Loucy (cell line): ENCODE data around the gene ENTPD6.
"Not testable (repeated sequence)": the region's sequence is repeated elsewhere in the genome, so short reads cannot be mapped to it uniquely, and the experiment has no call there.

Experiments
- H2AFZ ChIP-seq: fragments of 200-600 bp; sonication (generic); 2 replicates; pipeline ENCODE4 v1.6.0; 2016; ENCODE audit warnings: antibody characterized with exemption, mild to moderate bottlenecking, low read length, moderate library complexity
- H3F3A ChIP-seq: fragments of 200-600 bp; 2 replicates; pipeline ENCODE4 v1.6.0; 2016; ENCODE audit warnings: antibody characterized with exemption, low read depth, mild to moderate bottlenecking
- H3K27me3 ChIP-seq: fragments of 200-600 bp; sonication (generic); 2 replicates; pipeline ENCODE4 v1.6.1; 2014; ENCODE audit warnings: low read length, mild to moderate bottlenecking; ENCODE audit not compliant: insufficient read depth, poor library complexity, severe bottlenecking
- H3K36me3 ChIP-seq: fragments of 200-600 bp; sonication (generic); 2 replicates; pipeline ENCODE4 v1.6.1; 2016; ENCODE audit warnings: low read length; ENCODE audit not compliant: insufficient read depth
- H3K4me1 ChIP-seq: fragments of 200-600 bp; sonication (generic); 2 replicates; pipeline ENCODE4 v1.5.1; 2014; ENCODE audit warnings: low read length, mild to moderate bottlenecking; ENCODE audit not compliant: insufficient read depth, poor library complexity, severe bottlenecking
- H3K4me2 ChIP-seq: fragments of 200-600 bp; sonication (generic); 2 replicates; pipeline ENCODE4 v1.6.0; 2014; ENCODE audit warnings: antibody characterized with exemption, low read length, low read depth, mild to moderate bottlenecking; ENCODE audit not compliant: poor library complexity, severe bottlenecking
- H3K4me3 ChIP-seq: fragments of 200-600 bp; sonication (generic); 2 replicates; pipeline ENCODE4 v1.5.1; 2014; ENCODE audit warnings: low read length, mild to moderate bottlenecking, mixed read lengths; ENCODE audit not compliant: poor library complexity, severe bottlenecking
- H3K79me2 ChIP-seq: fragments of 200-600 bp; sonication (generic); 2 replicates; pipeline ENCODE4 v1.6.1; 2014; ENCODE audit warnings: low read length; ENCODE audit not compliant: insufficient read depth
- H3K9ac ChIP-seq: fragments of 200-600 bp; sonication (generic); 2 replicates; pipeline ENCODE4 v1.6.0; 2014; ENCODE audit warnings: mild to moderate bottlenecking, low read depth, low read length, moderate library complexity; ENCODE audit not compliant: poor library complexity, severe bottlenecking
- H3K9me2 ChIP-seq: fragments of 200-600 bp; sonication (generic); replicated peaks from 2 replicates; pipeline ENCODE4 v1.6.1; 2016; ENCODE audit warnings: low read depth, low read length, mixed read lengths
- H3K9me3 ChIP-seq: fragments of 200-600 bp; sonication (generic); 2 replicates; pipeline ENCODE4 v1.6.1; 2014; ENCODE audit warnings: mild to moderate bottlenecking, antibody characterized with exemption, low read length, low read depth; ENCODE audit not compliant: insufficient read depth
- H4K20me1 ChIP-seq: fragments of 200-600 bp; sonication (generic); 2 replicates; pipeline ENCODE4 v1.6.0; 2014; ENCODE audit warnings: antibody characterized with exemption, low read length, mild to moderate bottlenecking; ENCODE audit not compliant: insufficient read depth, poor library complexity, severe bottlenecking
- EZH2phosphoT487 ChIP-seq: fragments of 200-600 bp; IDR thresholded peaks from 2 replicates; pipeline ENCODE4 v1.6.1; 2018; ENCODE audit warnings: antibody characterized with exemption, mild to moderate bottlenecking, moderate library complexity, borderline replicate concordance
- TF ChIP-seq, protein P1 (sequence below): fragments of 200-600 bp; sonication (generic); conservative IDR thresholded peaks from 2 replicates; pipeline ENCODE4 v1.5.1; 2014; ENCODE audit warnings: mild to moderate bottlenecking, antibody characterized with exemption, low read length

The ENTPD6 gene

DNA sequence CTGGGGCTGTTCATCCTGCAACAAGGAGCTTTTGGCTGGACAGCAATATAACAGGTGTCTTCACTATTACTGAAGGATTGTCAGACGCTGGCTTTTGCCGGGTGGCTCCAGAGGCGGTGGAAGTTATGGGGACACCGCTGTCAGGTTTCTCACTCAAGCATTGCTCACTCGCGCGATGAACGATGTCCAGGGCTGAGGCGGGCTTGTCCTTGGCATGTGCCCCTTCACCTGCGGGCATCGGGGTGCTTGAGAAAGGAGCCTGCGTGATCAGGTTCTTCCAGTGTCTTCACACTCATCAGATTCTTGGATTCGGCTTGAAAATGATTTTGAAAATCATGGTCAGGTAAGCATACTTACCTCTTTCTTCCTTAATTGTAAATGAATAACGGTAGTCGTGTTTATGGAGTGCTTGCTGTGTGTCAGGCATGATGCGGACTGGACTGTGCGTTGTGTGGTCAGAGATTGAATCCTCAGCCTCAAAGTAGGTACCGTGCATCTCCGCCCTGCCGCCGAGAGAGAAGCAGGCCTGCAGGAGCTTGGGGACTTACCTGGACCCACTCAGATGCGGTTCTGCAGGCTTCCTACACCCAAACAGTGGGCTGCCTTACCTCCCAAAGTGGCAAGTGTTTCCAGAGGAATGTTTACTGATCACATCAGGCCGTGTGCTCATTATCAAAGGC lies 34.1 kb downstream of the ENTPD6 start:
- no peaks in the 10 kb centered on the region for H3K4me1 ChIP-seq
- H3K9me2 ChIP-seq, result no peaks in the 10 kb centered on the region
- H3K9me3 ChIP-seq, result no peaks in the 10 kb centered on the region
- TF ChIP-seq, protein P1, sequence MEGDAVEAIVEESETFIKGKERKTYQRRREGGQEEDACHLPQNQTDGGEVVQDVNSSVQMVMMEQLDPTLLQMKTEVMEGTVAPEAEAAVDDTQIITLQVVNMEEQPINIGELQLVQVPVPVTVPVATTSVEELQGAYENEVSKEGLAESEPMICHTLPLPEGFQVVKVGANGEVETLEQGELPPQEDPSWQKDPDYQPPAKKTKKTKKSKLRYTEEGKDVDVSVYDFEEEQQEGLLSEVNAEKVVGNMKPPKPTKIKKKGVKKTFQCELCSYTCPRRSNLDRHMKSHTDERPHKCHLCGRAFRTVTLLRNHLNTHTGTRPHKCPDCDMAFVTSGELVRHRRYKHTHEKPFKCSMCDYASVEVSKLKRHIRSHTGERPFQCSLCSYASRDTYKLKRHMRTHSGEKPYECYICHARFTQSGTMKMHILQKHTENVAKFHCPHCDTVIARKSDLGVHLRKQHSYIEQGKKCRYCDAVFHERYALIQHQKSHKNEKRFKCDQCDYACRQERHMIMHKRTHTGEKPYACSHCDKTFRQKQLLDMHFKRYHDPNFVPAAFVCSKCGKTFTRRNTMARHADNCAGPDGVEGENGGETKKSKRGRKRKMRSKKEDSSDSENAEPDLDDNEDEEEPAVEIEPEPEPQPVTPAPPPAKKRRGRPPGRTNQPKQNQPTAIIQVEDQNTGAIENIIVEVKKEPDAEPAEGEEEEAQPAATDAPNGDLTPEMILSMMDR, result no peak
- TF ChIP-seq EZH2phosphoT487, result no peak
- H3F3A ChIP-seq, result no peaks in the 10 kb centered on the region
- H4K20me1 ChIP-seq, result no peaks in the 10 kb centered on the region
- H3K79me2 ChIP-seq, result no peaks in the 10 kb centered on the region
- H2AFZ ChIP-seq, result no peak overlapping the region
- H3K36me3 ChIP-seq, result no peaks in the 10 kb centered on the region
- no peak overlapping the region for H3K4me3 ChIP-seq
- H3K27me3 ChIP-seq, result no peaks in the 10 kb centered on the region
- no peak overlapping the region for H3K4me2 ChIP-seq
- H3K9ac ChIP-seq, result no peak overlapping the region

DNA sequence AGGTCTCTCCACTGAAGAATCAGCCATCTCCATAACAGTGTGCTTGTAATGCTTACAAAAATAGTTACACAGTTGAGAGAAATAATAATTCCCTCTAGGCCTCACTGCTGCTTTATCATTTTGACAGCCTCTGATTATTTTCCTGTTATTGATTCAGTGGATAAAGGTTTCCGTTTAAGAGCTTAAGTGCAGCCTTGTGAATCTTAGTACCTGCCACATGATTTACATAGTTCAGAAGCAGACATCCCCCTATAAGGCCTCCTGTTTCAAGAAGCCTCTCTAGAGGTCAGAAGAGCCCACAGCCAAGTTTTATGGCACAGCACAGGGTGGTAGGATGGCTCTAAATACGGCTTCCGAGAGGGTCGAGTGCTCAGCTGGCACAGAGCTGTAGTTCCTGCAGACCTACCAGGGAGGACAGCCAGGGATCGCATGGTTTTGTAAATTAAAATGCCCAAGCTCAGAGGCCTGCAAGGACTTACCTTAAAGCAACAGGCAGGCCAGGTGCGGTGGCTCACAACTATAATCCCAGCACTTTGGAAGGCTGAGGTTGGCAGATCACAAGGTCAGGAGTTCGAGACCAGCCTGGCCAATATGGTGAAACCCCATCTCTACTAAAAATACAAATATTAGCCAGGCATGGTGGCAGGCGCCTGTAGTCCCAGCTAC lies 34.8 kb downstream of the ENTPD6 start:
- Histone ChIP-seq H3K4me1 (no peaks in the 10 kb centered on the region), H3K36me3 (no peaks in the 10 kb centered on the region), H3K9me2 (no peaks in the 10 kb centered on the region), H3K4me2 (no peak overlapping the region), H4K20me1 (no peaks in the 10 kb centered on the region), H3K9ac (no peak overlapping the region), H3K9me3 (no peaks in the 10 kb centered on the region), H3K79me2 (no peaks in the 10 kb centered on the region), H3K27me3 (no peaks in the 10 kb centered on the region), H3F3A (no peaks in the 10 kb centered on the region), H2AFZ (no peak overlapping the region), H3K4me3 (no peak overlapping the region)
- no peak for TF ChIP-seq EZH2phosphoT487
- TF ChIP-seq, protein P1, result no peak

DNA sequence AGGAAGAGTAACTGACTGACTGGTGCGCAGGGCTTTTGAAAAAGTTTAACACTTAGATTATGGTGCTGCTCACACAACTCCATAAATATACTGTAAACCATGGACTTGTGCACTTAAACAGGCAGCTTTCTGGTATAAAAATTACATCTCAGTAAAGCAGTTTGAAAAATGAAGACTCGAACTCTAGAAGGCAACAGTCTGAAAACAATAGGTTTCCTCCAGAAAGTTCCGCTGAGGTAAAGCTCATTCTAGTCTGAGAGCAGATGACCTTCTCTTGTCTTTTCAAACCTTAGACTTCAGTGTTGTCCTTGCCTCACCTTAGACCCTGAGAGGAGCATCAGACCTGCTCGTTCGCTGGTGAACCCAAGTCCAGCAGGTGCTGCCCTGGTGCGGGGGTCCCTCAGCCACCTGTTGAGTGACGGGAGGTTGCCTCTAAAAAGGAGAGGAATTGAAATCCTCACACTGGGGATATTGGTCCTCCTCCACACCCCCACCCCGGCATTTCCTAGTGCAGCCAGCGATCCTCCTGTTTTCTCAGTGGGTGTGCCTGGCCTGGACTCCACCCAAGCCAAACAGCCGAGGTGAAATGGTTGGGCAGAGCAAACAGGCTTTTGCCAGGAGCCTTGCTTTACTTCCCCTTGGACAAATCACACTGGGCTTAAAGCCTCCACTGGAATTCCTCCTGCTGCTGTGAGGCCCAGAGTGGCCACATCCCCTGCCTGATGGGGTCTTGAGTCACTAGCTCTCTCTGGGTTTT lies 37.7 kb downstream of the ENTPD6 start:
- no peak for TF ChIP-seq EZH2phosphoT487
- TF ChIP-seq, protein P1, result no peak
- no peaks in the 10 kb centered on the region for H4K20me1 ChIP-seq
- H3K9me2 ChIP-seq, result no peaks in the 10 kb centered on the region
- H3F3A ChIP-seq, result no peaks in the 10 kb centered on the region
- H3K79me2 ChIP-seq, result no peaks in the 10 kb centered on the region
- no peaks in the 10 kb centered on the region for H3K36me3 ChIP-seq
- no peaks in the 10 kb centered on the region for H3K4me1 ChIP-seq
- H3K27me3 ChIP-seq, result no peaks in the 10 kb centered on the region
- no peak overlapping the region for H3K4me3 ChIP-seq
- H2AFZ ChIP-seq, result no peak overlapping the region
- H3K9ac ChIP-seq, result no peak overlapping the region
- H3K4me2 ChIP-seq, result no peak overlapping the region
- no peaks in the 10 kb centered on the region for H3K9me3 ChIP-seq

DNA sequence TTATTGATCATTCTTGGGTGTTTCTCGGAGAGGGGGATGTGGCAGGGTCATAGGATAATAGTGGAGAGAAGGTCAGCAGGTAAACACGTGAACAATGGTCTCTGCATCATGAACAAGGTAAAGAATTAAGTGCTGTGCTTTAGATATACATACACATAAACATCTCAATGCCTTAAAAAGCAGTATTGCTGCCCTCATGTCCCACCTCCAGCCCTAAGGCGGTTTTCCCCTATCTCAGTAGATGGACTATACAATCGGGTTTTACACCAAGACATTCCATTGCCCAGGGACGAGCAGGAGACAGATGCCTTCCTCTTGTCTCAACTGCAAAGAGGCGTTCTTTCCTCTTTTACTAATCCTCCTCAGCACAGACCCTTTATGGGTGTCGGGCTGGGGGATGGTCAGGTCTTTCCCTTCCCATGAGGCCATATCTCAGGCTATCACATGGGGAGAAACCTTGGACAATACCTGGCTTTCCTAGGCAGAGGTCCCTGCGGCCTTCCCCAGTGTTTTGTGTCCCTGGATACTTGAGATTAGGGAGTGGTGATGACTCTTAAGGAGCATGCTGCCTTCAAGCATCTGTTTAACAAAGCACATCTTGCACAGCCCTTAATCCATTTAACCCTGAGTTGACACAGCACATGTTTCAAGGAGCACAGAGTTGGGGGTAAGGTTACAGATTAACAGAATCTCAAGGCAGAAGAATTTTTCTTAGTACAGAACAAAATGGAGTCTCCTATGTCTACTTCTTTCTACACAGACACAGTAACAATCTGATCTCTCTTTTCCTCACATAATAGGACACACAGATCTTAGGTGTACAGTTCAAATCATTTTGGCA lies 38.7 kb downstream of the ENTPD6 start:
- H3K27me3 ChIP-seq, H3K36me3 ChIP-seq, H3K4me3 ChIP-seq, H3K4me1 ChIP-seq, H3K79me2 ChIP-seq, H2AFZ ChIP-seq, H3K9ac ChIP-seq, H3K9me2 ChIP-seq, H3F3A ChIP-seq, H3K4me2 ChIP-seq, H3K9me3 ChIP-seq, H4K20me1 ChIP-seq: not testable (repeated sequence)
